ENCODE results near the gene ZDHHC22.

ZDHHC22 gene

GRCh38 chr14:77091518-77091917 lies 50.1 kb downstream of the ZDHHC22 start:
- H3K27me3 ChIP-seq (ENCODE audit: low read length): no peaks in the 10 kb centered on the region
- H3K79me2 ChIP-seq (ENCODE audit: insufficient read depth, low read length): no peaks in the 10 kb centered on the region
- H3K9ac ChIP-seq (ENCODE audit: low read length): no peak overlapping the region
- H2AFZ ChIP-seq (ENCODE audit: low read depth, low read length, severe bottlenecking): no peak overlapping the region
- no peaks in the 10 kb centered on the region for H4K20me1 ChIP-seq (ENCODE audit: low read depth, low read length)
- no peak overlapping the region for H3K27ac ChIP-seq (ENCODE audit: low read depth, low read length)
- H3K9me2 ChIP-seq (replicated peaks; ENCODE audit: insufficient read depth, low read length): no peaks in the 10 kb centered on the region
- H3K4me2 ChIP-seq (ENCODE audit: low read depth, low read length, poor library complexity, severe bottlenecking): no peak overlapping the region
- TF ChIP-seq EZH2phosphoT487 (conservative IDR thresholded peaks at IDR 0.05; ENCODE audit: low read length): no peak
- TF ChIP-seq, protein P1, sequence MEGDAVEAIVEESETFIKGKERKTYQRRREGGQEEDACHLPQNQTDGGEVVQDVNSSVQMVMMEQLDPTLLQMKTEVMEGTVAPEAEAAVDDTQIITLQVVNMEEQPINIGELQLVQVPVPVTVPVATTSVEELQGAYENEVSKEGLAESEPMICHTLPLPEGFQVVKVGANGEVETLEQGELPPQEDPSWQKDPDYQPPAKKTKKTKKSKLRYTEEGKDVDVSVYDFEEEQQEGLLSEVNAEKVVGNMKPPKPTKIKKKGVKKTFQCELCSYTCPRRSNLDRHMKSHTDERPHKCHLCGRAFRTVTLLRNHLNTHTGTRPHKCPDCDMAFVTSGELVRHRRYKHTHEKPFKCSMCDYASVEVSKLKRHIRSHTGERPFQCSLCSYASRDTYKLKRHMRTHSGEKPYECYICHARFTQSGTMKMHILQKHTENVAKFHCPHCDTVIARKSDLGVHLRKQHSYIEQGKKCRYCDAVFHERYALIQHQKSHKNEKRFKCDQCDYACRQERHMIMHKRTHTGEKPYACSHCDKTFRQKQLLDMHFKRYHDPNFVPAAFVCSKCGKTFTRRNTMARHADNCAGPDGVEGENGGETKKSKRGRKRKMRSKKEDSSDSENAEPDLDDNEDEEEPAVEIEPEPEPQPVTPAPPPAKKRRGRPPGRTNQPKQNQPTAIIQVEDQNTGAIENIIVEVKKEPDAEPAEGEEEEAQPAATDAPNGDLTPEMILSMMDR (IDR thresholded peaks at IDR 0.05; ENCODE audit: insufficient read depth, low read length, poor library complexity, severe bottlenecking): no peak
- peaks cover 6% of the 10 kb centered on the region for H3F3A ChIP-seq (ENCODE audit: insufficient read depth)
- no peaks in the 10 kb centered on the region for H3K36me3 ChIP-seq (ENCODE audit: low read length)
- H3K9me3 ChIP-seq (ENCODE audit: insufficient read depth, low read length): peaks cover 10% of the 10 kb centered on the region; the same call in 1 of the 2 replicates
- H3K4me3 ChIP-seq (ENCODE audit: insufficient read depth, low read length, poor library complexity, severe bottlenecking): no peak overlapping the region

- Histone ChIP-seq H4K20me1 (ENCODE audit: low read depth, low read length) (no peaks in the 10 kb centered on the region), H3K4me3 (ENCODE audit: insufficient read depth, low read length, poor library complexity, severe bottlenecking) (no peak overlapping the region), H3F3A (ENCODE audit: insufficient read depth) (no peaks in the 10 kb centered on the region), H3K9me2 (replicated peaks; ENCODE audit: insufficient read depth, low read length) (no peaks in the 10 kb centered on the region), H3K4me2 (ENCODE audit: low read depth, low read length, poor library complexity, severe bottlenecking) (no peak overlapping the region), H3K27me3 (ENCODE audit: low read length) (no peaks in the 10 kb centered on the region), H3K79me2 (ENCODE audit: insufficient read depth, low read length) (no peaks in the 10 kb centered on the region), H3K9ac (ENCODE audit: low read length) (no peak overlapping the region), H3K36me3 (ENCODE audit: low read length) (no peaks in the 10 kb centered on the region), H3K27ac (ENCODE audit: low read depth, low read length) (no peak overlapping the region), H2AFZ (ENCODE audit: low read depth, low read length, severe bottlenecking) (no peak overlapping the region), H3K9me3 (ENCODE audit: insufficient read depth, low read length) (peaks cover 10% of the 10 kb centered on the region; the same call in 1 of the 2 replicates)
- TF ChIP-seq, protein P1 (IDR thresholded peaks at IDR 0.05; ENCODE audit: insufficient read depth, low read length, poor library complexity, severe bottlenecking): no peak
Measured at GRCh38 chr14:77088645-77089044, 52.9 kb downstream of the ZDHHC22 start.

DNA sequence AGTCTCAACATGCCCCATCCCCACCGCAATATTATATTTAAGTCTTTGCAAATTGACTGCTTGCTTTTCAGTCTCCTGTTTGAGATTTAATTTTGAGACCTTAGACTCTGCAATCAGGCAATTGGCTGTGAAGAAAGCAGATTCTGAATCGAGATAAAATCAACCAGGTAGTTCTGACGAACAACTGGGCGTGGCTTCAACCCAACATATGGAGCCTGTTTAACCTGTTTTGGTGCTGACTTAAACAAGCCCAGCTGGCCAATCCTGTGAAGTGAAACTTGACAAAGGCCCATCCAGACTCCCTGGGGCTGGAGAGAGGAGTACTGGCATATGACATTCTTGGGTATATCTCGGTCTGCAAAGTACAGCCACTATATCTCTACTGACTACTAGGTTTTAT lies 53.4 kb downstream of the ZDHHC22 start:
- H3K27me3 ChIP-seq (ENCODE audit: low read length): no peaks in the 10 kb centered on the region
- H3K79me2 ChIP-seq (ENCODE audit: insufficient read depth, low read length): no peaks in the 10 kb centered on the region
- no peak overlapping the region for H3K9ac ChIP-seq (ENCODE audit: low read length)
- H3K4me2 ChIP-seq (ENCODE audit: low read depth, low read length, poor library complexity, severe bottlenecking): no peak overlapping the region
- H3K9me3 ChIP-seq (ENCODE audit: insufficient read depth, low read length): peaks cover 10% of the 10 kb centered on the region; the same call in 1 of the 2 replicates
- H3F3A ChIP-seq (ENCODE audit: insufficient read depth): no peaks in the 10 kb centered on the region
- no peaks in the 10 kb centered on the region for H3K36me3 ChIP-seq (ENCODE audit: low read length)
- no peaks in the 10 kb centered on the region for H3K9me2 ChIP-seq (replicated peaks; ENCODE audit: insufficient read depth, low read length)
- H2AFZ ChIP-seq (ENCODE audit: low read depth, low read length, severe bottlenecking): no peak overlapping the region
- H4K20me1 ChIP-seq (ENCODE audit: low read depth, low read length): no peaks in the 10 kb centered on the region
- no peak overlapping the region for H3K27ac ChIP-seq (ENCODE audit: low read depth, low read length)
- H3K4me3 ChIP-seq (ENCODE audit: insufficient read depth, low read length, poor library complexity, severe bottlenecking): no peak overlapping the region
- TF ChIP-seq, protein P1 (IDR thresholded peaks at IDR 0.05; ENCODE audit: insufficient read depth, low read length, poor library complexity, severe bottlenecking): no peak
- TF ChIP-seq EZH2phosphoT487 (conservative IDR thresholded peaks at IDR 0.05; ENCODE audit: low read length): no peak
